Lower leg skin (tissue), 3 donors: Measurements from ENCODE around the gene PI16.

Experiments used
- POLR2A ChIP-seq, 2 donors: fragments of 450-650 bp; IDR thresholded peaks; one replicate each; pipeline ENCODE4 v1.6.1; 2016 to 2017; ENCODE audit warnings: antibody characterized with exemption in 2 of 2, mild to moderate bottlenecking in 1 of 2, moderate library complexity in 1 of 2
- TF ChIP-seq, protein P1 (sequence below), 3 donors: fragments of 450-650 bp; IDR thresholded peaks; one replicate each; pipeline ENCODE4 v1.5.1; 2016; ENCODE audit warnings: antibody characterized with exemption in 3 of 3, mild to moderate bottlenecking in 3 of 3, moderate library complexity in 2 of 3

DNA sequence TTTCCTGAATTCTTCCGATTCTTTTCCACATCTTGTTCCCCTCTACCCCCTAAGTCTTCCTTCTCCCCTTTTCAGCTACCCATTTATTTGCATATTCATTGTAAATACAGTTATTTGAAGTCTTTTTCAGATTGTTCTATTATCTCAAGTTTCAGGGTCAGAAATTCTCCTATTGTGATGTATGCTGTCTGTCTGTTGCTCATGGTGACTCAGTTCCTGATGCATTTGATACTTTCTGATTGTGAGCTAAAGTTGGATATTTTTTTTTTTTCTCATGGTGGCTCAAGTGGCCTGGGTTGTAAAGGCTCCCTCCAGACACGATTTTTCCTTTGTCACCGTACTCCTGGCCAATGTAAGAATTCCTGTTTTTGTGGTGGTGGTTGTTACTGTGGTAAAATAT is 4.9 kb upstream of the PI16 start:
- TF ChIP-seq, protein P1, sequence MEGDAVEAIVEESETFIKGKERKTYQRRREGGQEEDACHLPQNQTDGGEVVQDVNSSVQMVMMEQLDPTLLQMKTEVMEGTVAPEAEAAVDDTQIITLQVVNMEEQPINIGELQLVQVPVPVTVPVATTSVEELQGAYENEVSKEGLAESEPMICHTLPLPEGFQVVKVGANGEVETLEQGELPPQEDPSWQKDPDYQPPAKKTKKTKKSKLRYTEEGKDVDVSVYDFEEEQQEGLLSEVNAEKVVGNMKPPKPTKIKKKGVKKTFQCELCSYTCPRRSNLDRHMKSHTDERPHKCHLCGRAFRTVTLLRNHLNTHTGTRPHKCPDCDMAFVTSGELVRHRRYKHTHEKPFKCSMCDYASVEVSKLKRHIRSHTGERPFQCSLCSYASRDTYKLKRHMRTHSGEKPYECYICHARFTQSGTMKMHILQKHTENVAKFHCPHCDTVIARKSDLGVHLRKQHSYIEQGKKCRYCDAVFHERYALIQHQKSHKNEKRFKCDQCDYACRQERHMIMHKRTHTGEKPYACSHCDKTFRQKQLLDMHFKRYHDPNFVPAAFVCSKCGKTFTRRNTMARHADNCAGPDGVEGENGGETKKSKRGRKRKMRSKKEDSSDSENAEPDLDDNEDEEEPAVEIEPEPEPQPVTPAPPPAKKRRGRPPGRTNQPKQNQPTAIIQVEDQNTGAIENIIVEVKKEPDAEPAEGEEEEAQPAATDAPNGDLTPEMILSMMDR (IDR thresholded peaks at IDR 0.05): no peak
- TF ChIP-seq POLR2A (IDR thresholded peaks at IDR 0.05): no peak
